ENCODE results near the gene INVS.

- TF ChIP-seq, protein P1, sequence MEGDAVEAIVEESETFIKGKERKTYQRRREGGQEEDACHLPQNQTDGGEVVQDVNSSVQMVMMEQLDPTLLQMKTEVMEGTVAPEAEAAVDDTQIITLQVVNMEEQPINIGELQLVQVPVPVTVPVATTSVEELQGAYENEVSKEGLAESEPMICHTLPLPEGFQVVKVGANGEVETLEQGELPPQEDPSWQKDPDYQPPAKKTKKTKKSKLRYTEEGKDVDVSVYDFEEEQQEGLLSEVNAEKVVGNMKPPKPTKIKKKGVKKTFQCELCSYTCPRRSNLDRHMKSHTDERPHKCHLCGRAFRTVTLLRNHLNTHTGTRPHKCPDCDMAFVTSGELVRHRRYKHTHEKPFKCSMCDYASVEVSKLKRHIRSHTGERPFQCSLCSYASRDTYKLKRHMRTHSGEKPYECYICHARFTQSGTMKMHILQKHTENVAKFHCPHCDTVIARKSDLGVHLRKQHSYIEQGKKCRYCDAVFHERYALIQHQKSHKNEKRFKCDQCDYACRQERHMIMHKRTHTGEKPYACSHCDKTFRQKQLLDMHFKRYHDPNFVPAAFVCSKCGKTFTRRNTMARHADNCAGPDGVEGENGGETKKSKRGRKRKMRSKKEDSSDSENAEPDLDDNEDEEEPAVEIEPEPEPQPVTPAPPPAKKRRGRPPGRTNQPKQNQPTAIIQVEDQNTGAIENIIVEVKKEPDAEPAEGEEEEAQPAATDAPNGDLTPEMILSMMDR (IDR thresholded peaks at IDR 0.05): no peak
- TF ChIP-seq EP300 (IDR thresholded peaks at IDR 0.05): no peak
- TF ChIP-seq POLR2A (IDR thresholded peaks at IDR 0.05): no peak
Measured at GRCh38 chr9:100308965-100309564, 210.0 kb downstream of the INVS start.

Data from upper lobe of left lung (tissue), 4 donors.